RKO (cell line): ENCODE data around the gene OR5M8.

ENCODE experiments used
- DNase-seq: peaks from one replicate; pipeline ENCODE4 v3.0.0-alpha.2; 2016; ENCODE audit warnings: low spot score

The OR5M8 gene

DNA sequence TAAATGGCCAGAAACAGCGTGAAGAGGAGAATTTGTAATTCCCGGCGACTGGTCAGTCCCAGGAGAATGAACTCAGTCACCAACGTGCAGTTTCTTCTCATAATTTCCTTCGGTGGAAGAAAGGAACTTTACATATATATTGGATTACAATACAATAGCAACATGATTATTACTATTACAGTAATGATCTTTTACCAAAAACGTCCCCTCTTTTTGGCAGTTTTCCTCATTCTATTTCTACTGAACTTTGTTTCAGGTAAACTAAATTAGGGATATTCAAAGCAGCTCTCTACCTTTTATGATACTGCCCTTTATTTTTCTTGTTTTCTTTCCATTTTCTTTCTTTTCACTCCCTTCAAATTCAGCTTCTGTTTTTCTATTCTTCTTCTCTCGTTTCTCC lies at the start of gene OR5M8:
TSS of gene OR5M8 (minus strand) at position 101 of the 400 bp plus-strand sequence. CDS start at position 101, 0 bp downstream.
- no peak for DNase-seq

- no peak for DNase-seq
These were observed 42.0 kb upstream of the OR5M8 start for GRCh38 chr11:56533054-56533740.

DNA sequence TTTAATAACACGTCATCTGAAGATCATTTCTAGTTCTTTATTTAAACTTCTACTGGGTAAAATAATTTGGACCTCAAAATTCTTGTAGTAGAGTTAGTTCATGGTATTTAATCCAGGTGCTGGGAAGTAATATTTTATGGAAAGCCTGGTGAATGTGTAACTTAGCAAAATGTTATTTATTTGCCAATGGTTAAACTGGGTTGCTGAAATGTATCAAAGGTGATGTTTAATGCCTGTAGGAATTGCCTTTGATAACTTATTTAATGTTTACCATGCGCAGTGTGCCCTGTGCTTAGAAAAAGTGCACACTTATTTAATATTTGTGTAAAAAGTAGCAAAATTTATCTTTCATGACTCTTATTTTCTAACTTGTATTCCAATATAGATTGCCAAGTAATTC lies 40.7 kb upstream of the OR5M8 start:
- DNase-seq: no peak

- no peak for DNase-seq
These were observed 30.8 kb upstream of the OR5M8 start for GRCh38 chr11:56522008-56522407.

GRCh38 chr11:56513280-56513679 lies 22.1 kb upstream of the OR5M8 start:
- DNase-seq: no peak

DNA sequence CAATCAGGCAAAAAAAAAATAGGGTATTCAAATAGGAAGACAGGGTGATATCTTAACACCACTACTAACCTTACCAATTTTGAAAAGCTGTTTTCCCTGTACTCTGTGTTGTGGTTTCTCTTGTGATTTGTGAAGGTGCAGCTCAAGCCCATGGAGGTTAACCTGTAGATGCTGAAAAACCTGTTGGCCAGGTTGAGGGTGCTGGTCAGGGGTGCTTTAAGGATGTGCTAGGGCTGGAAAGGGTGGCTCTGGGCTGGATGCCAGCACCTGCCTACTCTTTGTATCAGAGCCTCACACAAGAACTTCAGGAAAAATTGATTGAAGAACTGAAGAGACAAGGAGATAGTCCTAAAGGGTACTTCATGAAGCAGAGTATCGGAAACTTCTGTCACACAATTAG lies 18.3 kb upstream of the OR5M8 start:
- no peak for DNase-seq

DNA sequence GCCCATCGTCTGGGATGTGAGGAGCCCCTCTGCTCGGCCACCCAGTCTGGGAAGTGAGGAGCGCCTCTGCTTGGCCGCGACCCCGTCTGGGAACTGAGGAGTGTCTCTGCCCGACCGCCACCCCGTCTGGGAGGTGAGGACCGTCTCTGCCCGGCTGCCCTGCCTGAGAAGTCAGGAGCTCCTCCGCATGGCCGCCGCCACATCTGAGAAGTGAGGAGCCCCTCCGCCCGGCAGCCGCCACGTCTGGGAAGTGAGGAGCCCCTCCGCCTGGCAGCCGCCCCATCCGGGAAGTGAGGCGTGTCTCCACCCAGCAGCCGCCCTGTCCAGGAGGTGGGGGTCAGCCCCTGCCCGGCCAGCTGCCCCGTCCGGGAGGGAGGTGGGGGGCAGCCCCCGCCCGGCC lies 5.8 kb upstream of the OR5M8 start:
- DNase-seq: no peak

DNA sequence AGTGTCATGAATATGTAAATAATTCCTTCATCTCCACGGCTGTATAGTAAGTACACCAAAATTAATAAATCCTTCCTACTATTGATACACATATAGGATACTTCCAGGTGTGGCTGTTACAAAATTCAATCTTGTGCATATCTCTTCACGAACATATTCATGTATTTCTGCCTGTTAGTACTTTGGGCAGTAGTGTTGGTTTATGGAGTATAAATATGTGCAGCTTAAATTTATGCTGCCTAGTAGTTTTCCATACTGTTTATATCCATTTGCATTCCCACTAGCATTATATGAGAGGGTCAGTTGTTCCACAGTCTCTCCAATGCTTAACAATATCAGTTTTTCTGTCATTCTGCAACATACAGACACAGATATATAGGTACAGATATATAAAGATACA lies 3.9 kb upstream of the OR5M8 start:
- DNase-seq: no peak

- no peak for DNase-seq
These were observed 4.4 kb downstream of the OR5M8 start for GRCh38 chr11:56486801-56487200.

DNA sequence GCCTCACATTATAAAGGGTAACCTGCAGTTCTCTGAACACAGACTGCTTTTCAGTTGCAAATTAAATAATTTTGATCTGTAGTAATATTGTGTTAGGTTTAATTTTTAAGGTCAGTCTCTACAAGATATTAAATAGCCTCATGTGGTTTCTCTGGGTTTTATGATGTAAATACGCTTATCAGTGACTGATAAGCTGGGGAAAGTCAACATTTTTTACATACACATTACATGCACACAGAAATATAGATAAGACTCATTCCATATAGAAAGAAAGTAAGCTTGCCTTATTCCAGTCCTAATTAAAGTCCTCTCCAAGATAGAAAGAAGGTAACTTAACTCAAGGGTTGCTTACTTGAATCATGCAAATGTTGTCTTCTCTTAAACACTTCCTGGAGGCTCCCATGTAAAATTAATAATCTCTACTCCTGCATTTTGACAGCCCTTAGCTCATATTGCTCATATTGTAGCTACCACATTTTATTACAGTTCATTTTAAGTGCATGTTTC lies 16.4 kb downstream of the OR5M8 start:
- no peak for DNase-seq

DNA sequence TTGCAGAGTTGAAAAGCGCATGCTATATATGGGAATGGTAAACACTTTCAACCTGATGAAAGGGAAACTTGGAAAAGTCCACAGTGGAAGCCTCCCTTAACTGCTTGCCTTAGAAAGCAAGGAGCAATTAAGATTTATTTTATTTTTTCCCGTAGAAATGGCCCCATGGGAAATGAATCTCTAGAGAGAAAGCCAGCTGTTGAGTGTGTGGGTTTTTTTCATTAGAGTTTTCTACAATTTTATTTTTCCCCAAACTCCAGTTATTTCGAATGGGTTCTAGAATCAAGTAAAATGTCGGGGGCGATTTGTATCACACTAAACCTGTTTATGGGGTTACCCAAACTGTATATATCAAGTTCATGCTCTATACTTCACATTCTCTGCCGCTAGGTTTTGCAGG lies 17.9 kb downstream of the OR5M8 start, which contains the start of gene OR5M3:
TSS of gene OR5M3 (minus strand) at position 101 of the 400 bp plus-strand sequence. CDS start 2,855 bp downstream, outside the sequence.
- DNase-seq: no peak

DNA sequence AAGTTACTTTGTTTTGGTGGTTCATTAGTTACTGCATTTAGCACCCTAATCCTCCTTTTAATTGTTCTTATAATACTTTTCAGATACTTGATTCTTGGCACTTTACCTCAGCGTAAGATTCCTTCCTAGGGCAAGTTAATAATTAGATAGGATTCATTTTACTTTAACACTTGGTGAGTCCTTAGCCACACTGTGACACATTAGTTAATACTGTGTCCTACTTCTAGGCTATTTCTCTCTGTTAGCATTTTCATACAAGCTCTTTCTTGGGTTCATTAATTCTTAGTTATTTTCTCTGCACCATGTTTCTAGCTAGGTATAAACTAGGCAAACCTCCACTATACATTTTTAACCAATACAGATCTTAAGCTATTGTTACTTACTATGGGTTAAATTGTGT lies 34.1 kb downstream of the OR5M8 start:
- DNase-seq: no peak

GRCh38 chr11:56453521-56453920 lies 37.6 kb downstream of the OR5M8 start:
- DNase-seq: no peak
